ENCODE data around the gene CSF2RB. TPM values are rescaled to one million over a fixed set of nuclear protein-coding genes. Genes with fewer than 3 reads are reported as not detected.

Gene CSF2RB
- total RNA-seq, 1 donor from 2014 or later = 9.2 TPM

GRCh38 chr22:36891646-36892045 lies 21.8 kb upstream of the CSF2RB start:
- no peak for DNase-seq

GRCh38 chr22:36892292-36892691 lies 21.1 kb upstream of the CSF2RB start:
- DNase-seq = no peak

GRCh38 chr22:36893262-36893661 lies 20.2 kb upstream of the CSF2RB start:
- no peak for DNase-seq

- DNase-seq = no peak
These were observed 19.2 kb upstream of the CSF2RB start for GRCh38 chr22:36894266-36894665.

GRCh38 chr22:36897611-36898010 lies 15.8 kb upstream of the CSF2RB start:
- no peak for DNase-seq

GRCh38 chr22:36898690-36899089 lies 14.7 kb upstream of the CSF2RB start:
- DNase-seq = no peak

- DNase-seq = no peak
These were observed 13.9 kb upstream of the CSF2RB start for GRCh38 chr22:36899498-36899897.

- no peak for DNase-seq
These were observed 13.2 kb upstream of the CSF2RB start for GRCh38 chr22:36900225-36900624.

GRCh38 chr22:36900880-36901279 lies 12.5 kb upstream of the CSF2RB start:
- peak; percentile 15 for DNase-seq

- DNase-seq = no peak
These were observed 11.9 kb upstream of the CSF2RB start for GRCh38 chr22:36901411-36902142.

GRCh38 chr22:36902143-36902926 lies 11.1 kb upstream of the CSF2RB start:
- peak; percentile 24 for DNase-seq

- DNase-seq = no peak
These were observed 9.1 kb upstream of the CSF2RB start for GRCh38 chr22:36904260-36904880.

GRCh38 chr22:36907253-36908195 lies 5.9 kb upstream of the CSF2RB start:
- DNase-seq = no peak

GRCh38 chr22:36910461-36910860 lies 3.0 kb upstream of the CSF2RB start:
- no peak for DNase-seq

GRCh38 chr22:36911887-36912661 lies 1.4 kb upstream of the CSF2RB start:
- no peak for DNase-seq

GRCh38 chr22:36912694-36913426 lies 568 bp upstream of the CSF2RB start:
- DNase-seq = peak; percentile 3

GRCh38 chr22:36914390-36914752 lies 943 bp downstream of the CSF2RB start:
- no peak for DNase-seq

- DNase-seq = no peak
These were observed 2.6 kb downstream of the CSF2RB start for GRCh38 chr22:36916034-36916433.

GRCh38 chr22:36918586-36919284 lies 5.3 kb downstream of the CSF2RB start:
- no peak for DNase-seq
